ENCODE data around the gene PRR5L.

- TF ChIP-seq RAD21 (IDR thresholded peaks at IDR 0.05; ENCODE audit: low read length) (no peak), RCOR1 (IDR thresholded peaks at IDR 0.05; ENCODE audit: low read length) (no peak), CTCF (IDR thresholded peaks at IDR 0.05) (no peak), EP300 (IDR thresholded peaks at IDR 0.05; ENCODE audit: borderline replicate concordance in 1 of 2, low read depth in 1 of 2, low read length in 1 of 2) (no peak), EZH2phosphoT487 (IDR thresholded peaks at IDR 0.05; ENCODE audit: borderline replicate concordance, low read depth) (no peak), POLR2AphosphoS5 (IDR thresholded peaks at IDR 0.05; ENCODE audit: low read depth, low read length) (no peak), SMC3 (IDR thresholded peaks at IDR 0.05; ENCODE audit: low read depth, low read length) (no peak), GATA2 (CRISPR knock-in tag; IDR thresholded peaks at IDR 0.05) (no peak), FOSL2 (IDR thresholded peaks at IDR 0.05; ENCODE audit: borderline replicate concordance, low read depth) (no peak), MEF2A (IDR thresholded peaks at IDR 0.05; ENCODE audit: borderline replicate concordance, low read depth) (no peak), JUND (IDR thresholded peaks at IDR 0.05) (no peak), USF2 (IDR thresholded peaks at IDR 0.05; ENCODE audit: borderline replicate concordance, low read depth, low read length) (no peak)
- TF ChIP-seq, protein P1, sequence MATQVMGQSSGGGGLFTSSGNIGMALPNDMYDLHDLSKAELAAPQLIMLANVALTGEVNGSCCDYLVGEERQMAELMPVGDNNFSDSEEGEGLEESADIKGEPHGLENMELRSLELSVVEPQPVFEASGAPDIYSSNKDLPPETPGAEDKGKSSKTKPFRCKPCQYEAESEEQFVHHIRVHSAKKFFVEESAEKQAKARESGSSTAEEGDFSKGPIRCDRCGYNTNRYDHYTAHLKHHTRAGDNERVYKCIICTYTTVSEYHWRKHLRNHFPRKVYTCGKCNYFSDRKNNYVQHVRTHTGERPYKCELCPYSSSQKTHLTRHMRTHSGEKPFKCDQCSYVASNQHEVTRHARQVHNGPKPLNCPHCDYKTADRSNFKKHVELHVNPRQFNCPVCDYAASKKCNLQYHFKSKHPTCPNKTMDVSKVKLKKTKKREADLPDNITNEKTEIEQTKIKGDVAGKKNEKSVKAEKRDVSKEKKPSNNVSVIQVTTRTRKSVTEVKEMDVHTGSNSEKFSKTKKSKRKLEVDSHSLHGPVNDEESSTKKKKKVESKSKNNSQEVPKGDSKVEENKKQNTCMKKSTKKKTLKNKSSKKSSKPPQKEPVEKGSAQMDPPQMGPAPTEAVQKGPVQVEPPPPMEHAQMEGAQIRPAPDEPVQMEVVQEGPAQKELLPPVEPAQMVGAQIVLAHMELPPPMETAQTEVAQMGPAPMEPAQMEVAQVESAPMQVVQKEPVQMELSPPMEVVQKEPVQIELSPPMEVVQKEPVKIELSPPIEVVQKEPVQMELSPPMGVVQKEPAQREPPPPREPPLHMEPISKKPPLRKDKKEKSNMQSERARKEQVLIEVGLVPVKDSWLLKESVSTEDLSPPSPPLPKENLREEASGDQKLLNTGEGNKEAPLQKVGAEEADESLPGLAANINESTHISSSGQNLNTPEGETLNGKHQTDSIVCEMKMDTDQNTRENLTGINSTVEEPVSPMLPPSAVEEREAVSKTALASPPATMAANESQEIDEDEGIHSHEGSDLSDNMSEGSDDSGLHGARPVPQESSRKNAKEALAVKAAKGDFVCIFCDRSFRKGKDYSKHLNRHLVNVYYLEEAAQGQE (IDR thresholded peaks at IDR 0.05; ENCODE audit: low read depth, low read length), result no peak
These were observed 96.1 kb downstream of the PRR5L start for GRCh38 chr11:36392196-36392595.

All from SK-N-SH (cell line).